Memory B cell (primary cell): ENCODE data around the gene LAMA2.

ENCODE experiments used
- ATAC-seq: fragments of 150-1000 bp; cut with Tn5 transposase; 2 replicates; pipeline ENCODE4 v1.10.0; 2021; ENCODE audit warnings: low read depth, mild to moderate bottlenecking, moderate library complexity
- DNase-seq, 2 donors: peaks; one replicate each; pipeline ENCODE4 v3.0.0; 2022; ENCODE audit warnings: low spot score in 2 of 2
- H3K27ac Mint-ChIP-seq: one replicate; pipeline ENCODE4 v1.8.0; 2022; ENCODE audit warnings: mild to moderate bottlenecking, moderate library complexity, mixed read lengths
- H3K27me3 Mint-ChIP-seq: one replicate; pipeline ENCODE4 v1.8.0; 2022; ENCODE audit warnings: mixed read lengths
- H3K36me3 Mint-ChIP-seq: one replicate; pipeline ENCODE4 v1.8.0; 2022; ENCODE audit warnings: mild to moderate bottlenecking, mixed read lengths
- H3K4me1 Mint-ChIP-seq: one replicate; pipeline ENCODE4 v1.8.0; 2022; ENCODE audit warnings: mixed read lengths
- H3K4me3 Mint-ChIP-seq: one replicate; pipeline ENCODE4 v1.8.0; 2022; ENCODE audit warnings: mild to moderate bottlenecking, moderate library complexity, mixed read lengths
- H3K9me3 Mint-ChIP-seq: one replicate; pipeline ENCODE4 v1.8.0; 2022; ENCODE audit warnings: mixed read lengths

LAMA2 gene

GRCh38 chr6:129340983-129341382 is 458.0 kb downstream of the LAMA2 start:
- Mint-ChIP-seq H3K4me3 (no peak overlapping the region), H3K36me3 (no peaks in the 10 kb centered on the region), H3K4me1 (no peaks in the 10 kb centered on the region), H3K27me3 (peaks cover 3% of the 10 kb centered on the region), H3K9me3 (no peaks in the 10 kb centered on the region), H3K27ac (no peak overlapping the region)
- ATAC-seq: no peak
- DNase-seq: no peak

- ATAC-seq (no peak), DNase-seq (no peak)
- Mint-ChIP-seq H3K4me3 (no peak overlapping the region), H3K27ac (no peak overlapping the region), H3K27me3 (peaks cover 3% of the 10 kb centered on the region), H3K9me3 (no peaks in the 10 kb centered on the region), H3K36me3 (no peaks in the 10 kb centered on the region), H3K4me1 (no peaks in the 10 kb centered on the region)
Measured at GRCh38 chr6:129342243-129342642, 459.3 kb downstream of the LAMA2 start.

GRCh38 chr6:129342796-129343195 is 459.9 kb downstream of the LAMA2 start:
- DNase-seq (no peak), ATAC-seq (no peak)
- H3K4me1 Mint-ChIP-seq: no peaks in the 10 kb centered on the region
- H3K27ac Mint-ChIP-seq: no peak overlapping the region
- no peaks in the 10 kb centered on the region for H3K36me3 Mint-ChIP-seq
- no peaks in the 10 kb centered on the region for H3K9me3 Mint-ChIP-seq
- H3K4me3 Mint-ChIP-seq: no peak overlapping the region
- peaks cover 3% of the 10 kb centered on the region for H3K27me3 Mint-ChIP-seq

- ATAC-seq (no peak), DNase-seq (no peak)
- H3K4me1 Mint-ChIP-seq: no peaks in the 10 kb centered on the region
- no peaks in the 10 kb centered on the region for H3K36me3 Mint-ChIP-seq
- no peak overlapping the region for H3K27ac Mint-ChIP-seq
- peaks cover 2% of the 10 kb centered on the region for H3K27me3 Mint-ChIP-seq
- H3K9me3 Mint-ChIP-seq: no peaks in the 10 kb centered on the region
- no peak overlapping the region for H3K4me3 Mint-ChIP-seq
Measured at GRCh38 chr6:129344379-129344778, 461.4 kb downstream of the LAMA2 start.

GRCh38 chr6:129345890-129346289 is 463.0 kb downstream of the LAMA2 start:
- H3K4me3 Mint-ChIP-seq: no peak overlapping the region
- no peak overlapping the region for H3K27ac Mint-ChIP-seq

GRCh38 chr6:129346964-129347363 is 464.0 kb downstream of the LAMA2 start:
- DNase-seq (no peak), ATAC-seq (no peak)
- no peaks in the 10 kb centered on the region for H3K36me3 Mint-ChIP-seq
- H3K9me3 Mint-ChIP-seq: no peaks in the 10 kb centered on the region
- H3K27ac Mint-ChIP-seq: no peak overlapping the region
- peaks cover 1% of the 10 kb centered on the region for H3K27me3 Mint-ChIP-seq
- no peak overlapping the region for H3K4me3 Mint-ChIP-seq
- no peaks in the 10 kb centered on the region for H3K4me1 Mint-ChIP-seq

More at GRCh38 chr6:129345890-129346289, 463.0 kb downstream of the LAMA2 start:
- H3K27me3 Mint-ChIP-seq: peaks cover 1% of the 10 kb centered on the region
- ATAC-seq (no peak), DNase-seq (no peak)
- H3K4me1 Mint-ChIP-seq: no peaks in the 10 kb centered on the region
- no peaks in the 10 kb centered on the region for H3K36me3 Mint-ChIP-seq
- no peaks in the 10 kb centered on the region for H3K9me3 Mint-ChIP-seq

GRCh38 chr6:129350278-129350677 is 467.3 kb downstream of the LAMA2 start:
- Mint-ChIP-seq H3K27me3 (no peaks in the 10 kb centered on the region), H3K9me3 (no peaks in the 10 kb centered on the region), H3K36me3 (no peaks in the 10 kb centered on the region), H3K4me3 (no peak overlapping the region), H3K4me1 (no peaks in the 10 kb centered on the region), H3K27ac (no peak overlapping the region)
- ATAC-seq (no peak), DNase-seq (no peak)

- Mint-ChIP-seq H3K4me3 (no peak overlapping the region), H3K4me1 (no peaks in the 10 kb centered on the region), H3K9me3 (no peaks in the 10 kb centered on the region), H3K27ac (no peak overlapping the region), H3K36me3 (no peaks in the 10 kb centered on the region), H3K27me3 (no peaks in the 10 kb centered on the region)
- DNase-seq: no peak
- ATAC-seq: no peak
Measured at GRCh38 chr6:129351807-129352206, 468.9 kb downstream of the LAMA2 start.

- Mint-ChIP-seq H3K4me3 (no peak overlapping the region), H3K4me1 (no peaks in the 10 kb centered on the region), H3K27me3 (no peaks in the 10 kb centered on the region), H3K9me3 (no peaks in the 10 kb centered on the region), H3K27ac (no peak overlapping the region), H3K36me3 (no peaks in the 10 kb centered on the region)
- ATAC-seq (no peak), DNase-seq (no peak)
Measured at GRCh38 chr6:129353067-129353466, 470.1 kb downstream of the LAMA2 start.

- Mint-ChIP-seq H3K27me3 (no peaks in the 10 kb centered on the region), H3K4me1 (no peaks in the 10 kb centered on the region), H3K4me3 (no peak overlapping the region), H3K36me3 (no peaks in the 10 kb centered on the region), H3K9me3 (no peaks in the 10 kb centered on the region), H3K27ac (no peak overlapping the region)
- ATAC-seq (no peak), DNase-seq (no peak)
Measured at GRCh38 chr6:129356129-129356528, 473.2 kb downstream of the LAMA2 start.

- no peaks in the 10 kb centered on the region for H3K4me1 Mint-ChIP-seq
- peaks cover 7% of the 10 kb centered on the region for H3K27me3 Mint-ChIP-seq
- no peak overlapping the region for H3K27ac Mint-ChIP-seq
- peaks cover 1% of the 10 kb centered on the region for H3K9me3 Mint-ChIP-seq
- H3K36me3 Mint-ChIP-seq: no peaks in the 10 kb centered on the region
- DNase-seq: no peak
- no peak overlapping the region for H3K4me3 Mint-ChIP-seq
- ATAC-seq: no peak
Measured at GRCh38 chr6:129359811-129360681, 477.1 kb downstream of the LAMA2 start.

GRCh38 chr6:129360682-129360955 is 477.7 kb downstream of the LAMA2 start:
- Mint-ChIP-seq H3K4me3 (no peak overlapping the region), H3K27me3 (peaks cover 7% of the 10 kb centered on the region), H3K4me1 (no peaks in the 10 kb centered on the region), H3K9me3 (peaks cover 1% of the 10 kb centered on the region), H3K27ac (no peak overlapping the region), H3K36me3 (no peaks in the 10 kb centered on the region)
- DNase-seq (no peak), ATAC-seq (no peak)

- Mint-ChIP-seq H3K27me3 (peaks cover 8% of the 10 kb centered on the region), H3K4me1 (no peaks in the 10 kb centered on the region), H3K27ac (no peak overlapping the region), H3K9me3 (peaks cover 1% of the 10 kb centered on the region), H3K4me3 (no peak overlapping the region), H3K36me3 (no peaks in the 10 kb centered on the region)
- ATAC-seq (no peak), DNase-seq (no peak)
Measured at GRCh38 chr6:129364037-129364436, 481.1 kb downstream of the LAMA2 start.

GRCh38 chr6:129364767-129365166 is 481.8 kb downstream of the LAMA2 start:
- Mint-ChIP-seq H3K36me3 (no peaks in the 10 kb centered on the region), H3K27ac (no peak overlapping the region), H3K27me3 (peaks cover 8% of the 10 kb centered on the region), H3K4me1 (no peaks in the 10 kb centered on the region), H3K9me3 (peaks cover 1% of the 10 kb centered on the region), H3K4me3 (no peak overlapping the region)
- ATAC-seq: no peak
- no peak for DNase-seq

- H3K36me3 Mint-ChIP-seq: no peaks in the 10 kb centered on the region
Measured at GRCh38 chr6:129368076-129368475, 485.1 kb downstream of the LAMA2 start.

More at GRCh38 chr6:129368076-129368475, 485.1 kb downstream of the LAMA2 start:
- DNase-seq: no peak
- no peaks in the 10 kb centered on the region for H3K4me1 Mint-ChIP-seq
- H3K9me3 Mint-ChIP-seq: no peaks in the 10 kb centered on the region
- no peak for ATAC-seq
- no peak overlapping the region for H3K4me3 Mint-ChIP-seq
- H3K27me3 Mint-ChIP-seq: peaks cover 1% of the 10 kb centered on the region
- no peak overlapping the region for H3K27ac Mint-ChIP-seq
